Activated T-helper 17 cell treated with anti-CD3 and anti-CD28 coated beads, Interleukin-2, amount 50 U/mL, for 72 hours (primary cell): ENCODE results near the gene WDR43. TPM values are rescaled to one million over a fixed set of nuclear protein-coding genes. Genes with fewer than 3 reads are reported as not detected.
A peak's percentile ranks its signal among the peaks of the same experiment; 100 is the strongest.

Source experiments
- ATAC-seq: fragments of 150-1000 bp; cut with Tn5 transposase; replicated peaks from 2 replicates; pipeline ENCODE4 v1.10.0; 2021; ENCODE audit warnings: mild to moderate bottlenecking, moderate library complexity
- H3K27ac Mint-ChIP-seq: one replicate; pipeline ENCODE4 v1.8.0; 2022; ENCODE audit warnings: mixed read lengths
- H3K27me3 Mint-ChIP-seq: one replicate; pipeline ENCODE4 v1.8.0; 2022; ENCODE audit warnings: mixed read lengths
- H3K36me3 Mint-ChIP-seq: one replicate; pipeline ENCODE4 v1.8.0; 2022; ENCODE audit warnings: low read depth, mild to moderate bottlenecking, mixed read lengths
- H3K4me1 Mint-ChIP-seq: one replicate; pipeline ENCODE4 v1.8.0; 2022; ENCODE audit warnings: mixed read lengths
- H3K4me3 Mint-ChIP-seq: one replicate; pipeline ENCODE4 v1.8.0; 2022; ENCODE audit warnings: mild to moderate bottlenecking, mixed read lengths
- H3K9me3 Mint-ChIP-seq: one replicate; pipeline ENCODE4 v1.8.0; 2022; ENCODE audit warnings: mixed read lengths
- total RNA-seq, 2 donors: library from RNA; stranded (reverse); gene quantifications; one replicate each; pipeline ENCODE4 v1.2.3, GENCODE V29; 2022

Gene WDR43
- total RNA-seq, 2 donors from 2014 or later = 63.7 to 146 TPM

GRCh38 chr2:28941008-28941407, 46.5 kb downstream of the WDR43 start:
- Mint-ChIP-seq H3K4me3 (no peak overlapping the region), H3K36me3 (peaks cover 100% of the 10 kb centered on the region), H3K27me3 (no peaks in the 10 kb centered on the region), H3K9me3 (no peaks in the 10 kb centered on the region), H3K27ac (peak overlapping the region; percentile 28), H3K4me1 (no peaks in the 10 kb centered on the region)
- ATAC-seq = no peak

- Mint-ChIP-seq H3K4me1 (peaks cover 4% of the 10 kb centered on the region), H3K9me3 (no peaks in the 10 kb centered on the region), H3K27me3 (no peaks in the 10 kb centered on the region), H3K36me3 (peaks cover 95% of the 10 kb centered on the region), H3K4me3 (no peak overlapping the region), H3K27ac (no peak overlapping the region)
- no peak for ATAC-seq
Observed at GRCh38 chr2:28944535-28945248, 50.2 kb downstream of the WDR43 start.

- Mint-ChIP-seq H3K4me3 (no peak overlapping the region), H3K27me3 (no peaks in the 10 kb centered on the region), H3K4me1 (peaks cover 11% of the 10 kb centered on the region), H3K27ac (no peak overlapping the region), H3K9me3 (no peaks in the 10 kb centered on the region), H3K36me3 (peaks cover 69% of the 10 kb centered on the region)
- ATAC-seq = no peak
Observed at GRCh38 chr2:28948160-28948559, 53.7 kb downstream of the WDR43 start.

DNA sequence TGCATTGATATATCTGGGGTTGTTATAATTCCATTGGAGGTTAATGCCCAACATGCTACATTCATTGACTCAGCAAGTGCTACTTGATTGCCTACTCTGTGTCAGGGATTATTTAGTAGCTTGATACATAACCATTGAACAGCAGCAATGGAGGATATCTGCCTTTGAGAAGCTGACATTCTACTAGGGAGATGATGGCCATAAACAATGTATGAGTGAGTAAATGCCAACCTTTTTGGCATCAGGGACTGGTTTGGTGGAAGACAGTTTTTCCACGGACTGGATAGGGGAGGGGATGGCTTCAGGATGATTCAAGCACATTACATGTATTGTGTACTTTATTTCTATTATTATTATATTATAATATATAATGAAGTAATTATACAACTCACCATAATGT, 54.7 kb downstream of the WDR43 start:
- Mint-ChIP-seq H3K4me1 (peaks cover 11% of the 10 kb centered on the region), H3K9me3 (no peaks in the 10 kb centered on the region), H3K27me3 (no peaks in the 10 kb centered on the region), H3K36me3 (peaks cover 59% of the 10 kb centered on the region), H3K4me3 (no peak overlapping the region), H3K27ac (no peak overlapping the region)
- ATAC-seq = no peak

GRCh38 chr2:28949617-28950305, 55.3 kb downstream of the WDR43 start:
- no peak for ATAC-seq

GRCh38 chr2:28950941-28951630, 56.6 kb downstream of the WDR43 start:
- Mint-ChIP-seq H3K27me3 (no peaks in the 10 kb centered on the region), H3K36me3 (peaks cover 40% of the 10 kb centered on the region), H3K4me3 (no peak overlapping the region), H3K4me1 (peaks cover 11% of the 10 kb centered on the region), H3K9me3 (no peaks in the 10 kb centered on the region), H3K27ac (no peak overlapping the region)
- ATAC-seq = no peak

More at GRCh38 chr2:28949617-28950305, 55.3 kb downstream of the WDR43 start:
- Mint-ChIP-seq H3K36me3 (peaks cover 53% of the 10 kb centered on the region), H3K27me3 (no peaks in the 10 kb centered on the region), H3K4me1 (peaks cover 11% of the 10 kb centered on the region), H3K4me3 (no peak overlapping the region), H3K9me3 (no peaks in the 10 kb centered on the region), H3K27ac (peak overlapping the region; percentile 17)

DNA sequence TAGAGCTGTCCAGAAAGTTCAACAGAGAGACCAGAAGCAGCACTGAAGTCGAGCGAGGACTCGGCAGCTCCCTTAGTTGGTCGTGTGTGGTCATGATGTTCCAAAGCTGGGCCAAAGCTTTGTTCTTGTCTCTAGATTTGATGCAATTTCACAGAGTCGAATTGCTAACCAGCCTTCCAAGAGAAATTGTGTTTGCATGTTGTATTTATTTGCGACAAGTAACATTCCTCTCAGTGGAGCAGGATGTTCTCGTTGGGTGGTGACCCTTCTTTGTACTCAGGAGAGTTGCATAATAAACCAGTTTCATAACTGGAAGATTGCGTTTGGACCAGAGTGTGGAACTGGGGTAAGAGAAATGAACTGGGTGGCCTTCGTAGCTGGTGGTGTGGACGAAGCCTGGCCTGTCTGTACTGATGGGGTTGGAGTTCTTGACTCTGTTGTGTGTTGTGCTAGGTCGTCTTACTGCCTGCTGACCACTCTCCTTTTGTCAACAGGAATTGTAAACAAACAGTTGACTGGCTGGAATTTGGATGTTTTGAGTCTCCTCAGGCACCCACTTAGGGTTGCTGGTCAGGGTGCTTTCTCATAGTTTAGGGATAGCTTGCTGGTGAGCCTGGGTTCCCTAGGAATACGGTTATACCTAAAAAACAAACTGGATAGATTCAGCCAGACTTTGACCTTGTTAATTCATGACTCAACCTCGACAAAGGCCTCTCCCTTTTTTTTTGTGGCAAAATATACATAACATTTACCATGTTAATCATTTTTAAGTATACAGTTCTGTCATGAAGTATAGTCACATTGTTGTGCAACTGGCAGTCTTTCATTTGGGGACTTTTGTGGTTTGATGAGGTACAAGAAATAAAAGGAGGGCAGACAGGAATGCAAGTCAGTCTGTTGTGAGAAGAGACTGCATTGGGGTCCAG, 57.7 kb downstream of the WDR43 start:
- Mint-ChIP-seq H3K27me3 (no peaks in the 10 kb centered on the region), H3K27ac (no peak overlapping the region), H3K4me1 (peaks cover 6% of the 10 kb centered on the region), H3K9me3 (no peaks in the 10 kb centered on the region), H3K4me3 (no peak overlapping the region), H3K36me3 (peaks cover 29% of the 10 kb centered on the region)
- no peak for ATAC-seq

DNA sequence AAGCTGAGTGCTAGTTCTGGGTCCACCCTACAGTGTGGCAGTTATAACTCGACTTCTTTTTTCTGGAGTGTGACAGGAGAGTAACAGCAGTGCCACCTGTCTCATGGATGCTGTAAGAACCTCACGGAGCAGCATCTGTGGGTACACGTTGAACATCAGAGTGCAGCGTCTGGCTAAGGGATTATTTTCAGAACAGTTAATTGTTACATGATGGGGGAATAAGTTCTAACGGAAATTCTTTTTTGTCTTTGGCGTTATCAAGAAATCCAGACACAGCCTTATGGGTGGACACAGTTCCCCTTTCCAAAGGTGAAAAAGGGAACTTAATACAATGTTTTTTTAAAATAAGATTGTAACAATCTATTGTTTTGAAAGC, 58.4 kb downstream of the WDR43 start:
- no peak overlapping the region for H3K4me3 Mint-ChIP-seq
- peaks cover 26% of the 10 kb centered on the region for H3K36me3 Mint-ChIP-seq
- peak; percentile 31 for ATAC-seq
- no peaks in the 10 kb centered on the region for H3K27me3 Mint-ChIP-seq
- H3K27ac Mint-ChIP-seq = no peak overlapping the region
- peaks cover 6% of the 10 kb centered on the region for H3K4me1 Mint-ChIP-seq
- H3K9me3 Mint-ChIP-seq = no peaks in the 10 kb centered on the region

GRCh38 chr2:28955467-28955866, 61.0 kb downstream of the WDR43 start:
- Mint-ChIP-seq H3K36me3 (peaks cover under 1% of the 10 kb centered on the region), H3K4me3 (no peak overlapping the region), H3K9me3 (no peaks in the 10 kb centered on the region), H3K27me3 (no peaks in the 10 kb centered on the region), H3K4me1 (peaks cover under 1% of the 10 kb centered on the region), H3K27ac (no peak overlapping the region)
- ATAC-seq = no peak

GRCh38 chr2:28956415-28956826, 62.0 kb downstream of the WDR43 start:
- Mint-ChIP-seq H3K27ac (no peak overlapping the region), H3K4me3 (no peak overlapping the region), H3K9me3 (no peaks in the 10 kb centered on the region), H3K27me3 (no peaks in the 10 kb centered on the region), H3K36me3 (no peaks in the 10 kb centered on the region), H3K4me1 (no peaks in the 10 kb centered on the region)
- peak; percentile 50 for ATAC-seq

- no peak for ATAC-seq
- Mint-ChIP-seq H3K27me3 (no peaks in the 10 kb centered on the region), H3K4me1 (no peaks in the 10 kb centered on the region), H3K4me3 (no peak overlapping the region), H3K9me3 (no peaks in the 10 kb centered on the region), H3K27ac (no peak overlapping the region), H3K36me3 (no peaks in the 10 kb centered on the region)
Observed at GRCh38 chr2:28956890-28957289, 62.4 kb downstream of the WDR43 start.

DNA sequence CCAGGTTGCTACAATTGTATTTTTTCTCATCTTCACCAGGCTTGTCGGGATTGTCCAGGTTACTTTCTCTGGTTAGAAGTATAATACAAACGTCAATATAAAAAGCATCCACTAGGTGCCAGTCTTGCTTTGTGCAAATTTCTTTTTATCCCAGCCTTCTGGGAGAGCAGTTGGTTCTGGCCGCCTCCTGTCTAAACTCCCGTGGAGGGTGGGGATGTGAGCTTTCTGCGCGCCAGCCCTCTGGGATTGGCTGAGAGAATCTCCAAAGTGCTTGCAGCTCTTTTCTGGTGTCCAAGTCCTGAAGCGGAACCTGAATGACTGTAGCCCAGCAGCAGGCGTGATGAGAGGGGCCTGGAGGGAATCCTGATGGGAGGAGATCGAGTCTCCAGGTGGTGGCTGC, 64.2 kb downstream of the WDR43 start:
- Mint-ChIP-seq H3K36me3 (no peaks in the 10 kb centered on the region), H3K4me1 (no peaks in the 10 kb centered on the region), H3K4me3 (no peak overlapping the region), H3K27ac (no peak overlapping the region), H3K27me3 (no peaks in the 10 kb centered on the region), H3K9me3 (no peaks in the 10 kb centered on the region)
- peak; percentile 71 for ATAC-seq

GRCh38 chr2:28960401-28960800, 65.9 kb downstream of the WDR43 start:
- H3K27me3 Mint-ChIP-seq = no peaks in the 10 kb centered on the region
- no peak overlapping the region for H3K4me3 Mint-ChIP-seq
- H3K27ac Mint-ChIP-seq = no peak overlapping the region
- H3K9me3 Mint-ChIP-seq = no peaks in the 10 kb centered on the region
- no peaks in the 10 kb centered on the region for H3K36me3 Mint-ChIP-seq
- no peaks in the 10 kb centered on the region for H3K4me1 Mint-ChIP-seq
- no peak for ATAC-seq

DNA sequence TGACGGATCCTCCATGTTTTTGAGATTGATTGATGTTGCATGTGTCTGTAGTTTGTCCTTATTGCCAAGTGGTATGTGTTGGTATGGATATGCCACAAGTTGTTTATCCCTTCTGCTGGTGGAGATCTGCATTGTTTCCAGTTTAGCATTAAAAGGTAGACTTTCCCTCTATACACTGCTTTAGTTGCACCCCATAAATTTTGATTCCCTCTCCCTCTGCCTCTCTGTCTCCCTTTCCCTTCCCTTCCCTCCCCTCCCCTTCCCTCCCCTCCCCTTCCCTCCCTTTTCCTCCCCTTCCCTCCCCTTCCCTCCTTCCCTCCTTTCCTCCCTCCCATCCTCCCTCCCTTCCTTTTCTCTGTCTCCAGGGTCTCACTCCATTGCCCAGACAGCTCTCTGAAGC, 68.0 kb downstream of the WDR43 start:
- Mint-ChIP-seq H3K36me3 (no peaks in the 10 kb centered on the region), H3K27ac (no peak overlapping the region), H3K4me3 (no peak overlapping the region), H3K27me3 (no peaks in the 10 kb centered on the region), H3K9me3 (no peaks in the 10 kb centered on the region), H3K4me1 (no peaks in the 10 kb centered on the region)
- no peak for ATAC-seq
